GM19397 (cell line): Measurements from ENCODE around the gene ADARB1.

Source experiments
- ATAC-seq: cut with Tn5 transposase; IDR thresholded peaks from one replicate; pipeline ENCODE4 v1.9.1; 2021; ENCODE audit warnings: mild to moderate bottlenecking, moderate library complexity; ENCODE audit not compliant: unreplicated experiment

The ADARB1 gene

GRCh38 chr21:45220714-45221490, 146.5 kb downstream of the ADARB1 start:
- no peak for ATAC-seq

DNA sequence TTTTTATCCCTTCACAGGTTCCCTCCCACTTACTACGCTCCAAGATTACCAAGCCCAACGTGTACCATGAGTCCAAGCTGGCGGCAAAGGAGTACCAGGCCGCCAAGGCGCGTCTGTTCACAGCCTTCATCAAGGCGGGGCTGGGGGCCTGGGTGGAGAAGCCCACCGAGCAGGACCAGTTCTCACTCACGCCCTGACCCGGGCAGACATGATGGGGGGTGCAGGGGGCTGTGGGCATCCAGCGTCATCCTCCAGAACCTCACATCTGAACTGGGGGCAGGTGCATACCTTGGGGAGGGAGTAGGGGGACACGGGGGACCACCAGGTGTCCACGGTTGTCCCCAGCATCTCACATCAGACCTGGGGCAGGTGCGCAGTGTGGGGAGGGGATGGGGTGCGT, 147.6 kb downstream of the ADARB1 start:
- no peak for ATAC-seq

GRCh38 chr21:45223236-45224185, 149.1 kb downstream of the ADARB1 start:
- no peak for ATAC-seq

- no peak for ATAC-seq
Measured at GRCh38 chr21:45224189-45224938, 150.0 kb downstream of the ADARB1 start.

- ATAC-seq: no peak
Measured at GRCh38 chr21:45225041-45225740, 150.8 kb downstream of the ADARB1 start.

- no peak for ATAC-seq
Measured at GRCh38 chr21:45225741-45226327, 151.5 kb downstream of the ADARB1 start.

- no peak for ATAC-seq
Measured at GRCh38 chr21:45226540-45227326, 152.4 kb downstream of the ADARB1 start.

DNA sequence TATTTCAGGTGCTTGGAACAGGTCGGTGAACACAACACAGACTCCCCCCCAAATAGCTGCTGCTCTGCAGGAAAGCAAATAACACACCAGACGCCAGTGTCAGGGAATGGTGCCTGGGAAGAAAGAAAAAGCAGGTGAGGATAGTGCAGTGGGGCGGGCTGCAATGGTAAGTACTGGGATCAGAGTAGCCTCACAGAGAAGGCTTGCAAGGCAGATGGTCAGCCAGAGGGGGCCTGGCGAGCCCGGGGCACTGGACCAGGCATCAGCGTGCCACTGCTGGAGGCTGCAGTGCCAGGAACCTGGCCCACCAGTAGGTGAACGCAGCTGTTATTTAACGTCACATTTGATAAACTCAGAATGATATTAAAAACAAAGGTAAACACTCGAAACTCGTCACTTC, 153.4 kb downstream of the ADARB1 start:
- ATAC-seq: no peak

GRCh38 chr21:45228171-45228641, 153.8 kb downstream of the ADARB1 start:
- ATAC-seq: no peak

- no peak for ATAC-seq
Measured at GRCh38 chr21:45228656-45229240, 154.4 kb downstream of the ADARB1 start.

DNA sequence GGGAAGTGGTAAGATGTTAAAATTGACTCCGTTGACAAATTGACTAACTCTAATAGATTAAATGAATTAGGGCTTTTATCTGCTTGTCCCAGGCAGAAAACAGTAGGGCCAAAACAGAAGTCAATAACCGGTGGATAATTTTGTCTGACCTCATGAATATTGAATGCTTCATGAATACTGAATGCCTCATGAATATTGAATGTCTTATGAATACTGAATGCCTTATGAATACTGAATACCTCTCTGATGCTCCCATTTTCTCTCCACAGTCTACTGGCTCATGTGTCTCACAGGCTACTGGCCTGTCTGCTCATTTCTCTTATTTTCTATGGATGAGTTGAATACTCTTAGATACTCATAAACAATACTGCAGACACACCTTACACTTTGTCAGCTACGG, 157.3 kb downstream of the ADARB1 start:
- ATAC-seq: no peak

- ATAC-seq: no peak
Measured at GRCh38 chr21:45234127-45234526, 159.7 kb downstream of the ADARB1 start.

DNA sequence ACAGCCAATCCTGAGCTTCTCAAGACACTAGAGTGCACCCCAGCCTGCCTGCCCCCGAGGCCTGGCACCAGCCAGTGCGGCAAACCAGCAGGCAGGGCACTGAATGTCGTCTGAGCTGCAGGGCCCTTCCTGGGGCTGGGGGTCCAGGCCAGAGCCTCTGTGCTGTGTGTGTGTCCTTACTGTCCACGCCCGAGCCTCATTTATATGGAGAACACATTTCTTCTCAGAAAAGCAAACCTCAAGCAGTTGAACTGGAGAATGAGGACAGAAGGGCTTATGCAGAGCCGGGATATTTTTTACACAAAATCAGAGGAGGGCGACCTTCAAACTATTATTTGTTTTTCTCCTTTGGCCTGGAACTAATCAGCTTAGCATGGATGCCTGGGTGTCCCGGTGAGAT, 160.6 kb downstream of the ADARB1 start:
- no peak for ATAC-seq

DNA sequence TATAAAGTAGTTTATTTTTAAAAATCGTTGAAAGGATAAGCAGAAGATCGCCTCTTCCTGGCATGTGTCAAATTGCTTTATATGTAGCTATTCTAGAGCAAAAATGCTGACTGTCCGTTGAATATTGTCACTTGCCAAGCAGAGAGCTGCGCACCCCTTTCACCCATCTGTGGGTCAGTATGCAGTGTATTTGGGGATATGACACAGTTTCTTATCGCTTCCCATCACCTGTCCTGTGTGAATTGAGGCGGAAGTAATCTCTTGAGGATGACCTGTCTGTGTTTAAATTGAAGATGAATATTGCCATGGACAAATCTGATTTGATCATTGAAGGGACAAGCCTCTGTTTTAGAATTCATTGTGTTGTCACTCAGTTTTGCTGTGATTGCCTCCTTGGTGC, 161.1 kb downstream of the ADARB1 start:
- no peak for ATAC-seq

- no peak for ATAC-seq
Measured at GRCh38 chr21:45236481-45236880, 162.1 kb downstream of the ADARB1 start.

GRCh38 chr21:45237401-45237800, 163.0 kb downstream of the ADARB1 start:
- no peak for ATAC-seq

DNA sequence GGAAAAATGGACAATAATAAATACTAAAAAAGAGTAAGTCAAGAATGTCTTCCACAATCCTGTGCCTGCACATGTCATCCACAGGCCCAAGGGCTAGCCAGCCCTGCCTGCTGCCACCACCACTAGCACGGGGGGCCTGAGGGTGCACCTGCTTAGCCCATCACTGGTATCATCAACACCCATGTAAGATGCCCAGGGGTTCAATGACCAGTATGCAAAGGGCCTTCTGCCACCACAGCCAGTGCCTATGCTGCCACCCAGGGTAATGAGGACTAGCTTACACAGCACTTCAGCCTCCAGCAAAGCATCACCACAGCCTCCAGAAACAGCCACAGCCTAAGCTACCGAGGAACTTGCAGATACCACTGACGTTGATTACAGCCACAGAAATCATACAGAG, 167.0 kb downstream of the ADARB1 start:
- no peak for ATAC-seq

DNA sequence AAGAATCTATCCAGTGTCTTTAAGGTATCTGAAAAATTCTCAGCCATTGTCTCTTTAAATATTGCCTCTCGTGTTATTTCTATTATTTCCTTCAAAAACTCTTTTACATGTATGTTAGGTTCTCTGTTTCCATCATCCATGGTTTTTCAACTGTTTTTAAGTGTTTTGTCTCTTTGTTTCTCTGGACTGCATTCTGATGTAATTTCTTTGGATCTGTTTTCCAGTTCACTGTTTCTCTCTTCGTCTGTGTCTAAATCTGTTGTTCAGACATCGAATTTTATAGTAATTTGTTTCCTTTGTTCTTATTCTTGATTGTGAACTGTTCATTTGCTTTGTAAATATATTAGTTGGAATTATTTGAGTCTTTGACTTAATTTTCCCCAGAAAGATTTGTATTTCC, 169.2 kb downstream of the ADARB1 start:
- no peak for ATAC-seq

GRCh38 chr21:45244799-45245340, 170.5 kb downstream of the ADARB1 start:
- no peak for ATAC-seq
